ENCODE data around the gene ISM1. TPM values are rescaled to one million over a fixed set of nuclear protein-coding genes. Genes with fewer than 3 reads are reported as not detected.

Gene ISM1
- polyA plus RNA-seq, 2 donors, result 1.5 to 2.2 TPM

GRCh38 chr20:13262671-13263360, 41.7 kb downstream of the ISM1 start:
- Histone ChIP-seq H3K9me3 (ENCODE audit: control insufficient read depth in 2 of 2, insufficient read depth in 1 of 2, low read depth in 1 of 2, low read length in 1 of 2) (no peaks in the 10 kb centered on the region), H3K27me3 (ENCODE audit: control insufficient read depth in 1 of 2, insufficient read depth in 2 of 2, low read length in 2 of 2) (no peaks in the 10 kb centered on the region), H3K27ac (ENCODE audit: low read depth in 2 of 2, low read length in 1 of 2) (no peak overlapping the region), H3K36me3 (ENCODE audit: control insufficient read depth in 2 of 2, insufficient read depth in 2 of 2, low read length in 1 of 2) (no peaks in the 10 kb centered on the region), H3K4me3 (ENCODE audit: low read depth in 1 of 2, low read length in 2 of 2) (no peak overlapping the region), H3K4me1 (ENCODE audit: control insufficient read depth in 2 of 2, insufficient read depth in 2 of 2, low read length in 1 of 2) (no peaks in the 10 kb centered on the region)
- 58 to 66% methylated on average over 9 of the region's 9 CpGs for WGBS, 2 donors

GRCh38 chr20:13263451-13263850, 42.4 kb downstream of the ISM1 start:
- H3K36me3 ChIP-seq (ENCODE audit: control insufficient read depth in 2 of 2, insufficient read depth in 2 of 2, low read length in 1 of 2), result no peaks in the 10 kb centered on the region
- H3K27ac ChIP-seq (ENCODE audit: low read depth in 2 of 2, low read length in 1 of 2), result no peak overlapping the region
- WGBS, 2 donors, result 65 to 68% methylated on average over 5 of the region's 5 CpGs
- H3K4me1 ChIP-seq (ENCODE audit: control insufficient read depth in 2 of 2, insufficient read depth in 2 of 2, low read length in 1 of 2), result peaks cover 2 to 3% of the 10 kb centered on the region in 2 donors
- no peaks in the 10 kb centered on the region for H3K9me3 ChIP-seq (ENCODE audit: control insufficient read depth in 2 of 2, insufficient read depth in 1 of 2, low read depth in 1 of 2, low read length in 1 of 2)
- no peak overlapping the region for H3K4me3 ChIP-seq (ENCODE audit: low read depth in 1 of 2, low read length in 2 of 2)
- no peaks in the 10 kb centered on the region for H3K27me3 ChIP-seq (ENCODE audit: control insufficient read depth in 1 of 2, insufficient read depth in 2 of 2, low read length in 2 of 2)

GRCh38 chr20:13264907-13265306, 43.8 kb downstream of the ISM1 start:
- Histone ChIP-seq H3K27ac (ENCODE audit: low read depth in 2 of 2, low read length in 1 of 2) (no peak overlapping the region), H3K9me3 (ENCODE audit: control insufficient read depth in 2 of 2, insufficient read depth in 1 of 2, low read depth in 1 of 2, low read length in 1 of 2) (no peaks in the 10 kb centered on the region), H3K4me3 (ENCODE audit: low read depth in 1 of 2, low read length in 2 of 2) (no peak overlapping the region), H3K36me3 (ENCODE audit: control insufficient read depth in 2 of 2, insufficient read depth in 2 of 2, low read length in 1 of 2) (no peaks in the 10 kb centered on the region), H3K4me1 (ENCODE audit: control insufficient read depth in 2 of 2, insufficient read depth in 2 of 2, low read length in 1 of 2) (peaks cover 2 to 3% of the 10 kb centered on the region in 2 donors), H3K27me3 (ENCODE audit: control insufficient read depth in 1 of 2, insufficient read depth in 2 of 2, low read length in 2 of 2) (no peaks in the 10 kb centered on the region)
- WGBS, 2 donors, result 87 to 88% methylated on average over 5 of the region's 5 CpGs

GRCh38 chr20:13265941-13266340, 44.9 kb downstream of the ISM1 start:
- no peaks in the 10 kb centered on the region for H3K9me3 ChIP-seq (ENCODE audit: control insufficient read depth in 2 of 2, insufficient read depth in 1 of 2, low read depth in 1 of 2, low read length in 1 of 2)
- no peak overlapping the region for H3K4me3 ChIP-seq (ENCODE audit: low read depth in 1 of 2, low read length in 2 of 2)
- H3K27ac ChIP-seq (ENCODE audit: low read depth in 2 of 2, low read length in 1 of 2), result no peak overlapping the region
- no peaks in the 10 kb centered on the region for H3K36me3 ChIP-seq (ENCODE audit: control insufficient read depth in 2 of 2, insufficient read depth in 2 of 2, low read length in 1 of 2)
- peaks cover 2 to 3% of the 10 kb centered on the region in 2 donors for H3K4me1 ChIP-seq (ENCODE audit: control insufficient read depth in 2 of 2, insufficient read depth in 2 of 2, low read length in 1 of 2)
- H3K27me3 ChIP-seq (ENCODE audit: control insufficient read depth in 1 of 2, insufficient read depth in 2 of 2, low read length in 2 of 2), result no peaks in the 10 kb centered on the region
- 86 to 92% methylated on average over 4 of the region's 4 CpGs for WGBS, 2 donors

- H3K27me3 ChIP-seq (ENCODE audit: control insufficient read depth in 1 of 2, insufficient read depth in 2 of 2, low read length in 2 of 2), result no peaks in the 10 kb centered on the region
- peaks cover 2 to 3% of the 10 kb centered on the region in 2 donors for H3K4me1 ChIP-seq (ENCODE audit: control insufficient read depth in 2 of 2, insufficient read depth in 2 of 2, low read length in 1 of 2)
- H3K9me3 ChIP-seq (ENCODE audit: control insufficient read depth in 2 of 2, insufficient read depth in 1 of 2, low read depth in 1 of 2, low read length in 1 of 2), result no peaks in the 10 kb centered on the region
- no peaks in the 10 kb centered on the region for H3K36me3 ChIP-seq (ENCODE audit: control insufficient read depth in 2 of 2, insufficient read depth in 2 of 2, low read length in 1 of 2)
- 72 to 81% methylated on average over 7 of the region's 7 CpGs for WGBS, 2 donors
- H3K27ac ChIP-seq (ENCODE audit: low read depth in 2 of 2, low read length in 1 of 2), result no peak overlapping the region
- no peak overlapping the region for H3K4me3 ChIP-seq (ENCODE audit: low read depth in 1 of 2, low read length in 2 of 2)
Observed at GRCh38 chr20:13267231-13267630, 46.2 kb downstream of the ISM1 start.

GRCh38 chr20:13268953-13269352, 47.9 kb downstream of the ISM1 start:
- 66 to 73% methylated on average over 2 of the region's 2 CpGs for WGBS, 2 donors

GRCh38 chr20:13270211-13270610, 49.1 kb downstream of the ISM1 start:
- 17 to 21% methylated on average over 1 of the region's 1 CpG for WGBS, 2 donors
- Histone ChIP-seq H3K9me3 (ENCODE audit: control insufficient read depth in 2 of 2, insufficient read depth in 1 of 2, low read depth in 1 of 2, low read length in 1 of 2) (no peaks in the 10 kb centered on the region), H3K27ac (ENCODE audit: low read depth in 2 of 2, low read length in 1 of 2) (no peak overlapping the region), H3K27me3 (ENCODE audit: control insufficient read depth in 1 of 2, insufficient read depth in 2 of 2, low read length in 2 of 2) (no peaks in the 10 kb centered on the region), H3K4me1 (ENCODE audit: control insufficient read depth in 2 of 2, insufficient read depth in 2 of 2, low read length in 1 of 2) (peaks cover 2 to 3% of the 10 kb centered on the region in 2 donors), H3K4me3 (ENCODE audit: low read depth in 1 of 2, low read length in 2 of 2) (no peak overlapping the region), H3K36me3 (ENCODE audit: control insufficient read depth in 2 of 2, insufficient read depth in 2 of 2, low read length in 1 of 2) (no peaks in the 10 kb centered on the region)

More at GRCh38 chr20:13268953-13269352, 47.9 kb downstream of the ISM1 start:
- H3K27me3 ChIP-seq (ENCODE audit: control insufficient read depth in 1 of 2, insufficient read depth in 2 of 2, low read length in 2 of 2), result no peaks in the 10 kb centered on the region
- no peak overlapping the region for H3K4me3 ChIP-seq (ENCODE audit: low read depth in 1 of 2, low read length in 2 of 2)
- H3K36me3 ChIP-seq (ENCODE audit: control insufficient read depth in 2 of 2, insufficient read depth in 2 of 2, low read length in 1 of 2), result no peaks in the 10 kb centered on the region
- peaks cover 2 to 3% of the 10 kb centered on the region in 2 donors for H3K4me1 ChIP-seq (ENCODE audit: control insufficient read depth in 2 of 2, insufficient read depth in 2 of 2, low read length in 1 of 2)
- no peaks in the 10 kb centered on the region for H3K9me3 ChIP-seq (ENCODE audit: control insufficient read depth in 2 of 2, insufficient read depth in 1 of 2, low read depth in 1 of 2, low read length in 1 of 2)
- H3K27ac ChIP-seq (ENCODE audit: low read depth in 2 of 2, low read length in 1 of 2), result no peak overlapping the region

- WGBS, 2 donors, result 78 to 81% methylated on average over 3 of the region's 3 CpGs
- H3K9me3 ChIP-seq (ENCODE audit: control insufficient read depth in 2 of 2, insufficient read depth in 1 of 2, low read depth in 1 of 2, low read length in 1 of 2), result peaks cover 0 to 2% of the 10 kb centered on the region in 2 donors
- no peak overlapping the region for H3K4me3 ChIP-seq (ENCODE audit: low read depth in 1 of 2, low read length in 2 of 2)
- H3K27ac ChIP-seq (ENCODE audit: low read depth in 2 of 2, low read length in 1 of 2), result no peak overlapping the region
- H3K4me1 ChIP-seq (ENCODE audit: control insufficient read depth in 2 of 2, insufficient read depth in 2 of 2, low read length in 1 of 2), result peaks cover 2 to 3% of the 10 kb centered on the region in 2 donors
- H3K36me3 ChIP-seq (ENCODE audit: control insufficient read depth in 2 of 2, insufficient read depth in 2 of 2, low read length in 1 of 2), result no peaks in the 10 kb centered on the region
- no peaks in the 10 kb centered on the region for H3K27me3 ChIP-seq (ENCODE audit: control insufficient read depth in 1 of 2, insufficient read depth in 2 of 2, low read length in 2 of 2)
Observed at GRCh38 chr20:13271098-13271497, 50.0 kb downstream of the ISM1 start.

- peaks cover 2 to 3% of the 10 kb centered on the region in 2 donors for H3K4me1 ChIP-seq (ENCODE audit: control insufficient read depth in 2 of 2, insufficient read depth in 2 of 2, low read length in 1 of 2)
- no peak overlapping the region for H3K27ac ChIP-seq (ENCODE audit: low read depth in 2 of 2, low read length in 1 of 2)
- no peak overlapping the region for H3K4me3 ChIP-seq (ENCODE audit: low read depth in 1 of 2, low read length in 2 of 2)
- no peaks in the 10 kb centered on the region for H3K27me3 ChIP-seq (ENCODE audit: control insufficient read depth in 1 of 2, insufficient read depth in 2 of 2, low read length in 2 of 2)
- H3K36me3 ChIP-seq (ENCODE audit: control insufficient read depth in 2 of 2, insufficient read depth in 2 of 2, low read length in 1 of 2), result no peaks in the 10 kb centered on the region
- WGBS, 2 donors, result 68 to 77% methylated on average over 10 of the region's 10 CpGs
- peaks cover 0 to 2% of the 10 kb centered on the region in 2 donors for H3K9me3 ChIP-seq (ENCODE audit: control insufficient read depth in 2 of 2, insufficient read depth in 1 of 2, low read depth in 1 of 2, low read length in 1 of 2)
Observed at GRCh38 chr20:13271977-13272975, 51.2 kb downstream of the ISM1 start.
